Activated CD8-positive, alpha-beta memory T cell treated with anti-CD3 and anti-CD28 coated beads, Interleukin-2, amount 10 ng/mL, durations not matched to agents 7 days and 5 days (primary cell): ENCODE results near the gene LRRC28. TPM values are rescaled to one million over a fixed set of nuclear protein-coding genes. Genes with fewer than 3 reads are reported as not detected.
"Not testable (repeated sequence)": the region's sequence is repeated elsewhere in the genome, so short reads cannot be mapped to it uniquely, and the experiment has no call there.

Experiments
- ATAC-seq: fragments of 150-1000 bp; cut with Tn5 transposase; one replicate; pipeline ENCODE4 v1.10.0; 2021; ENCODE audit warnings: moderate library complexity
- CTCF ChIA-PET: fragments of 350-600 bp; sonication (Branson Sonifier 250); formaldehyde crosslinking; loops from one replicate; lab custom pipeline; 2021; ENCODE audit warnings: antibody characterized with exemption; lab: Charles Lee
- DNase-seq: peaks from one replicate; pipeline ENCODE4 v3.0.0-alpha.2; 2020
- H3K27ac Mint-ChIP-seq: one replicate; pipeline ENCODE4 v1.8.0; 2021; ENCODE audit warnings: mild to moderate bottlenecking, mixed read lengths
- H3K27me3 Mint-ChIP-seq: one replicate; pipeline ENCODE4 v1.8.0; 2021; ENCODE audit warnings: mixed read lengths
- H3K36me3 Mint-ChIP-seq: one replicate; pipeline ENCODE4 v1.8.0; 2021; ENCODE audit warnings: mild to moderate bottlenecking, mixed read lengths
- H3K4me1 Mint-ChIP-seq: one replicate; pipeline ENCODE4 v1.8.0; 2021; ENCODE audit warnings: mixed read lengths
- H3K4me3 Mint-ChIP-seq: one replicate; pipeline ENCODE4 v1.8.0; 2021; ENCODE audit warnings: mild to moderate bottlenecking, moderate library complexity, mixed read lengths
- H3K9me3 Mint-ChIP-seq: one replicate; pipeline ENCODE4 v1.8.0; 2022; ENCODE audit warnings: low read depth, mixed read lengths
- total RNA-seq, 2 experiments: library from RNA; stranded (reverse); gene quantifications; one replicate each; pipeline ENCODE4 v1.2.3, GENCODE V29; 2021

The LRRC28 gene
- total RNA-seq, 2 experiments from 2014 or later, result 21.2 to 21.7 TPM

DNA sequence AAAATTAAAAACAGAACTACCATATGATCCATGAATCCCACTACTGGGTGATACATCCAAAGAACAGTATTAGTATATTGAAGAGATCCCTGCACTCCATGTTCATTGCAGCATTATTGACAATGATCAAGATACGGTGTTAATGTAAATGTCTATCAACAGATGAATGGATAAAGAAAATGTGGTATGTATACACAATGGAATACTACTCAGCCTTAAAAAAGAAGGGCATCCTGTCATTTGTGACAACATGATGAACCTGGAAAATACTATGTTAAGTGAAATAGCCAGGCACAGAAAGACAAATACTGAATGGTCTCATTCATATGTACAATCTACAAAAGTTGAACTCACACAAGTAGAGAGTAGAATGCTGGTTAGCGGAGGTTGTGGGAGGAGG is 18.5 kb upstream of the LRRC28 start:
- ATAC-seq, result no peak
- DNase-seq, result no peak
- Mint-ChIP-seq H3K4me3 (no peak overlapping the region), H3K4me1 (no peaks in the 10 kb centered on the region), H3K27me3 (peaks cover 11% of the 10 kb centered on the region), H3K36me3 (peaks cover 4% of the 10 kb centered on the region), H3K9me3 (no peaks in the 10 kb centered on the region), H3K27ac (no peak overlapping the region)
- CTCF ChIA-PET, result interaction anchor here (0.6 kb wide), 1 partner anchor 523 kb away, joined by 3 read pairs; no protein-coding TSS in a partner anchor

DNA sequence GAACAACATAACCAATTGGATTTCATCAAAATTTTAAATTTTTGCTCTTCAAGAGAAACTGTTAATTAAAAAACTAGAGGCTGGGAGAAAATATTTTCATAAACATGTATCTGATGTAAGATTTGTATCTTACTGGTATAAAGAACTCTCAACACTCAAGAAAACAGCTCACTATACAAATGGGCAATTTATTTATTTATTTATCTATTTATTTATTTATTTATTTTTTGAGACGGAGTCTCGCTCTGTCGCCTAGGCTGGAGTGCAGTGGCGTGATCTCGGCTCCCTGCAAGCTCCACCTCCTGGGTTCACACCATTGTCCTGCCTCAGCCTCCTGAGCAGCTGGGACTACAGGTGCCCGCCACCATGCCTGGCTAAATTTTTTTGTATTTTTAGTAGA is 17.1 kb upstream of the LRRC28 start:
- not testable (repeated sequence) for H3K36me3 Mint-ChIP-seq, H3K27me3 Mint-ChIP-seq, DNase-seq, ATAC-seq, H3K27ac Mint-ChIP-seq, H3K9me3 Mint-ChIP-seq, H3K4me1 Mint-ChIP-seq, H3K4me3 Mint-ChIP-seq
- CTCF ChIA-PET, result interaction anchor here (0.6 kb wide), 1 partner anchor 40 kb away, joined by 3 read pairs; no protein-coding TSS in a partner anchor

DNA sequence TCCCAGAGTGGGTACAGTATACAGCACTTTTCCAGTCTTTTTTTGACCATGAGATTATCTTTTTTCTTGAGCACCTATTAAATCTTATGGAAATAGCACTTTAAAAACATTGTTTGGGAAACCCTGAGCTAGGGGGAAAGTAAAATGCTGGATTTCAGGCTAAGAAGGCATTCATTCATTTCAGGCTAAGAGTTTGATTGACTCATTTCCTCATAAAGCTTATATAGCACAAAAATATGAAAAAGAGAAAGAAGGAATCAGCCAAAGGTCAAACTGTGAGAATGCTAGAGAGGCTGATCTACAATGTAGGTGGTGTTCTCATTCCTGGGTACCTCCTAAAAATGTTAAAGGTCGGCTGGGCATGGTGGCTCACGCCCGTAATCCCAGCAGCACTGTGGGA is 12.4 kb upstream of the LRRC28 start:
- H3K36me3 Mint-ChIP-seq, result peaks cover 6% of the 10 kb centered on the region

DNA sequence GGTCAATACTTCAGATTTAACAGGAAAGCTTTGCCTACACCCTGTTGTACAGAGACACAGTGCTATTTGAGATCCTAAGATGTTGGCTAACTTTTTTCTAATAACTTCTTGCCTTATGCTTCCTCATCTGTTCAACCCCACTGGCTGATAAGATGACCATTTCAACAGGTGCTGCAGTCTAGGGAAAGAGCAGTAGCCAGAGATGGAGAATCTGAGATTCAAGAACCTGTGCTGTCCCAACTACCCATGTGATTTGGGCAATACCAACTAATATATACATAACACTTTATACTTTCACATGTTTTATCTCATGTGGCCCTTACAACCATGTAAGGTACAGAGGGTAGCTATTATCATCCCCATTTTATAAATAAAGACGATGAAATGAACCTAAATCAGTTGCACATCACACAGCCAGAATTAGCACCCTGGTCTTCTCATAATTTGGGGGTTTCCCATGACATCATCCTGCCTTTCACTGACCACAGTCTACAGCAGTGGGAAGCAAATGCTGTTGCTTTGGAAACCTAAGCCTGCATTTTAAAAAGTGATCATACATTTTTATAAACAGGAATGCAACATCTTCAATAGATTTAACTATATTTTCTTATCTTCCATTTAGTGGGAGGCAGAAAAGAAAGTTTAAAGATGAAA is 11.6 kb upstream of the LRRC28 start:
- Mint-ChIP-seq H3K9me3 (no peaks in the 10 kb centered on the region), H3K4me1 (peaks cover 12% of the 10 kb centered on the region), H3K4me3 (no peak overlapping the region), H3K36me3 (peaks cover 6% of the 10 kb centered on the region), H3K27ac (no peak overlapping the region), H3K27me3 (peaks cover 15% of the 10 kb centered on the region)
- peak; percentile 73 for ATAC-seq
- peak; percentile 49 for DNase-seq
- CTCF ChIA-PET, result no interaction called here

More for the DNA sequence above, 12.4 kb upstream of the LRRC28 start:
- Mint-ChIP-seq H3K9me3 (no peaks in the 10 kb centered on the region), H3K27me3 (peaks cover 17% of the 10 kb centered on the region), H3K4me1 (peaks cover 12% of the 10 kb centered on the region), H3K4me3 (no peak overlapping the region), H3K27ac (no peak overlapping the region)
- CTCF ChIA-PET, result no interaction called here
- DNase-seq (no peak), ATAC-seq (no peak)

DNA sequence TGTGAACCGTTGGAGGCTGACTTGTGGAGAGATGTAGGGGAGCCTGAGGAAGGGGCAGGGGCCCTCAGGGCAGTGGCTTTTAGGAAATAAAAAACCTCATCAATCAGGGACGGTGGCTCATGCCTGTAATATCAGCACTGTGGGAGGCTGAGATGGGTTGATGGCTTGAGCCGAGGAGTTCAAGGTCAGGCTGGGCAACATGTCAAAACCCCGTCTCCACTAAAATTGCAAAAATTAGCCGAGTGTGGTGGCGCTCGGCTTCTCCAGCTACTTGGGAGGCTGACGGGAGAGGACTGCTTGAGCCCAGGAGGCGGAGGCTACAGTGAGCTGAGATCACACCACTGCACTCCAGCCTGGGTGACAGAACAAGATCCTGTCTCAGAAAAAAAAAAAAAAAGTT is 9.5 kb upstream of the LRRC28 start:
- ATAC-seq, result no peak
- H3K36me3 Mint-ChIP-seq, result peaks cover 2% of the 10 kb centered on the region
- H3K27me3 Mint-ChIP-seq, result peaks cover 12% of the 10 kb centered on the region
- peaks cover 12% of the 10 kb centered on the region for H3K4me1 Mint-ChIP-seq
- DNase-seq, result no peak
- H3K27ac Mint-ChIP-seq, result no peak overlapping the region
- no peak overlapping the region for H3K4me3 Mint-ChIP-seq
- H3K9me3 Mint-ChIP-seq, result no peaks in the 10 kb centered on the region
- CTCF ChIA-PET, result interaction anchor here (0.7 kb wide), 1 partner anchor 123 kb away, joined by 3 read pairs; no protein-coding TSS in a partner anchor

DNA sequence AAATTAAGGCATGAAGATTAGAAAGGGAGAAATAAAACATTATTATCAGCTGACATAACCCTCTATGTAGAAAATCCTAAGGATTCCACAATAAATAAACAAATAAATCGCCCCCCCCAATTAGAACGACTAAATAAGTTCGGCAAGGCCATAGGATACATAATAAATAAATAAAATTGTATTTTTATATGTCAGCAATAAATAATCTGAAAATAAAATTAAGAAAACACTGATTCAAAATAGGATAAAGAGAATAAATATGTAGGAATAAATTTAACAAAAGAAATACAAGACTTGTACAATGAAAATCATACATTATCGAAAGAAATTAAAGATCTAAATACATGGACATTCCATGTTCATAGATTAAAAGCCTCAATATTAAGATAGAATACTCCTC is 7.0 kb upstream of the LRRC28 start:
- no peak for DNase-seq
- ATAC-seq, result no peak
- Mint-ChIP-seq H3K4me1 (peaks cover 10% of the 10 kb centered on the region), H3K4me3 (no peak overlapping the region), H3K27me3 (peaks cover 12% of the 10 kb centered on the region), H3K9me3 (no peaks in the 10 kb centered on the region), H3K36me3 (peaks cover 2% of the 10 kb centered on the region), H3K27ac (no peak overlapping the region)
- CTCF ChIA-PET, result interaction anchor here (1.6 kb wide), 1 partner anchor 29 kb away, joined by 3 read pairs; no protein-coding TSS in a partner anchor

DNA sequence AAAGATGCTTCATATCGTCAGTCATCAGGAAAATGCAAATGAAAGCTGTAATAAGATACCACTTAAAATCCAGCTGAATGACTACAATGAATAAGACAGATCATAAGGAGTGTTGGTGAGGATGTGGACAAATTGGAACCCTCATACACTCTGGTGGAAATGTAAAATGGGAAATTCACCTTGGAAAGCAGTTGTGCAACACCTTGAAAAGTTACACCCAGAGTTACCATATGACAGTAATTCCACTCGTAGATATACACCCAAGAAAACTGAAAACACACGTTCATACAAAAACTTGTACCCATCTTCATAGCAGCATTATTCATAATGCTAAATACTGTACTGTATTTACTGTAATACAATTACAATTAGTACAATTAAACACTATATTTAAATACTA is 4.2 kb upstream of the LRRC28 start:
- Mint-ChIP-seq H3K27me3 (peaks cover 12% of the 10 kb centered on the region), H3K36me3 (peaks cover 5% of the 10 kb centered on the region), H3K4me3 (no peak overlapping the region), H3K4me1 (peaks cover 11% of the 10 kb centered on the region), H3K27ac (no peak overlapping the region), H3K9me3 (no peaks in the 10 kb centered on the region)
- ATAC-seq (no peak), DNase-seq (no peak)
- CTCF ChIA-PET, result no interaction called here

DNA sequence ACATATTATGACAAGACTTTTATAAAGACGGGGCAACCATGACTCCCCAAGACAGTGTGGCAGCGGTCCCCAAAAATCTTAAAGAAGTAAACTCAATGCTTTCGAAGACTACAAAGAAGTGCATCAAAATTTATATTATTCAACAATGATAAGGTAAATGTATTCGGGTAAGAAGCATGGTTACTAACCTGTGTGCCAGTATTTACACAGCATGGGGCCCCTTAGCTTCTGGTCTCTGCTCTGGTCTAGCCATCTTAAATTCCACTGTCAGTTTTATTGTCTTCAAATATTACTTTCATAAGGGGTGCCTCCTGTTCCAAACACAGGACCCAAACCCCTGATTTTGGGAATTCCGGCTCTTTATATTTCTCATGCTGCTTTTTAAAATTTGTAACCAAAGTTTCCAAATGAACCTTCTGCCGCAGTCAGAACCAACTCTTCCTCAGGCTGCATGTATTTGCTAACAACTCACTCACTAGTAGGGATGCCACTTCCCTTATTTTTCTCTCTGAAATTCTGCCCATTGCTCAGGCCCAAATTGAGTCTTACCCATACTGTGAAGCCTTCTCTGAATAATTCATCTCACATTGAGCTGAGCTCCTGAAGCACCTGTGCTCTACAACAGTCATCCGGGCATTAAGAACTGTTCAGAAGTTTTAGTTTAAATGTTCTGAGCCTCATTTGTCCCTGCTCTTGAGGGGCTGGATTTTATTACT is 3.1 kb upstream of the LRRC28 start:
- Mint-ChIP-seq H3K4me1 (peaks cover 20% of the 10 kb centered on the region), H3K36me3 (peaks cover 5% of the 10 kb centered on the region), H3K27ac (no peak overlapping the region), H3K4me3 (no peak overlapping the region), H3K9me3 (no peaks in the 10 kb centered on the region), H3K27me3 (peaks cover 3% of the 10 kb centered on the region)
- DNase-seq, result no peak
- ATAC-seq, result no peak
- CTCF ChIA-PET, result no interaction called here

DNA sequence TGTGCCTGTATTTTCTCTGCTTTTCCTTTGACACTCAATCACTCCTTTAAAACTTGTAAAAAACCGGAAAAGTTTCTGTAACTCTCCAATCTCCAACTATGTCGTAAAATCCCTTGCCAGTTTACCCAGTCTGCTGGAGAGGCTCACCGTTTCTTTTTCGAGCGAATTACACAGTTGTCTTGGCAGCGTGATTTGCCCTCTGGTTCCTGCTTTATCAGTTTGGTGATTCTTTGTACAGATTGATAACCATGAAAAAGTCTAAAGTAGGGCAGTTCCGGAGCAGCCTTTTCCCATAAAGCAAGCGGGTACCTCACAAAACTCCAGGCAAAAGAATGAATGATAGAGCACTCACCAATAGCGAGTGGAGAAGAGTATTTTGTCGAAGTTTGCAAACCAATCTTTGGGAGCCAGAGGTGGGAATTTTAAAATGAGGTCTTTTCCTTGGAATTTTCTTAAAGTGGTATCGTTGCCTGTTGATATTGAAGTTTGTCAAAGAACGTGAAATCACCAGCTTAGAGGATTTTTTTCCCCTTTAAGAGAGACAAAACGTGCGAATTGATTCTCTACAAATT is 1.9 kb upstream of the LRRC28 start, which contains the start of gene TTC23:
Gene TTC23 (minus strand): TSS at position 312 of the 572 bp plus-strand sequence. CDS start 20,869 bp downstream, outside the sequence.
- Mint-ChIP-seq H3K4me3 (peak within 1 kb of the TSS; percentile 80), H3K4me1 (peaks cover 30% of the 10 kb centered on the region), H3K9me3 (no peaks in the 10 kb centered on the region), H3K27me3 (no peaks in the 10 kb centered on the region), H3K36me3 (peaks cover 6% of the 10 kb centered on the region), H3K27ac (no peak within 1 kb of the TSS)
- no peak for DNase-seq
- no peak for ATAC-seq
- CTCF ChIA-PET, result no interaction called here

DNA sequence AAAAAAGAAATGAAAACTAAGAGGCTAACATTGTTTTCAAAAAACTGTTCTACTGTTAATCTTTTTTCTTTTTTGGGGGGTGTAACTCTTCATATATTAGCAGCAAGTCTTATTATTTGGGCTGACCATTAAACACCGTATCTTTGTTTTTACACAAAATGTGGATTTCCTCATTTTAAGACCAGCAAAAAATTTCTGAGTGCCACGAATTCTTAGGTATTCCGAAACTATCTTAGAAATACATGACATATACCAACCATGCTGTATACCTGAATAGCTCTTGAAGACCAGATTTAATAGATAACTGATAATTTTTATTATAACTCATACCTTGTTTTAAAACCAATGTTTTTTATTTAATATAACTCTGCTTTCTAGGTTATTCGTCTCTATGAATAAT is 1.3 kb upstream of the LRRC28 start:
- ATAC-seq (no peak), DNase-seq (no peak)
- H3K27ac Mint-ChIP-seq, result no peak overlapping the region
- CTCF ChIA-PET, result no interaction called here
- no peaks in the 10 kb centered on the region for H3K27me3 Mint-ChIP-seq
- peaks cover 6% of the 10 kb centered on the region for H3K36me3 Mint-ChIP-seq
- no peak overlapping the region for H3K4me3 Mint-ChIP-seq
- no peaks in the 10 kb centered on the region for H3K9me3 Mint-ChIP-seq
- peaks cover 30% of the 10 kb centered on the region for H3K4me1 Mint-ChIP-seq

DNA sequence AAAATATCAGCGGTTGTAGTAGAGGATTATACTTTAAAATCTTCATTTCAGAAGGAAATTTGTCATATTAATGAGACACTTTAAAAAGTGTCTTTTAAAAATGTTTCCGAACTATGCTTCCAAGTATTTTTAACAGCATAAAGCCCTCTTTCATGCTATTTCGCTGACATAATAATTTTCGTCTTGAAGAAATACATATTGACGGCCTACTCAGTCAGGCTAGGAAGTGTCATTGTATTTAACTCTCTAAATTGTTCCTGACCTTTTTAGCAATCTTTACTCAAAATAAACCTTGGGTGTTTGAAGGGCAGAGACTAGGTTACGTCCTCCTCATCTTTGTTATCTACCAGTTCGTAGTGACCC is 806 bp upstream of the LRRC28 start:
- H3K9me3 Mint-ChIP-seq, result no peaks in the 10 kb centered on the region
- H3K36me3 Mint-ChIP-seq, result peaks cover 6% of the 10 kb centered on the region
- H3K4me1 Mint-ChIP-seq, result peaks cover 30% of the 10 kb centered on the region
- CTCF ChIA-PET, result interaction anchor here (2.0 to 2.4 kb wide), 2 partner anchors 22 to 483 kb away, joined by 5 to 10 read pairs; partner anchors contain the start of gene LYSMD4
- H3K27ac Mint-ChIP-seq, result peak overlapping the region; percentile 77
- ATAC-seq, result no peak
- peak overlapping the region; percentile 80 for H3K4me3 Mint-ChIP-seq
- DNase-seq, result no peak
- no peaks in the 10 kb centered on the region for H3K27me3 Mint-ChIP-seq

DNA sequence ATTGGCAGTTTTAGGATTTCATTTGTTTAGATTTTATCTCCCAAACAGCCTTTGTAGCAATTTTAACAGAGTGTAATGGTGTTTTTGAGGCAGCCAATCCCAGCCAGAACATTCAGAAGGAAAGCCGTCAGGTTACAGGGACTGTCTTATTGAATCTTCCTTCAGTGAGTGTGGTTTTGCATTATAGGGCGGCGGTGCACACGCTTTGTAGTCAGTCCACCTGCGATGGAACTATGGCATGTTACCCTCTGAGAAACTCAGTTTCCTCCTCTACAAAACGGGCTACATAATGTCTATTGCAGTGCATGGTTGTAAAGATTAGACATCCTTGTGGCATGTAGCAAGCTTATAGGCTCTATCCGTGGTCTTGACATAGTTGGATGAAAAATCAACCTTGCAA is 1.0 kb downstream of the LRRC28 start:
- CTCF ChIA-PET, result interaction anchor here (1.4 to 2.4 kb wide), 5 partner anchors 17 to 481 kb away, joined by 3 to 10 read pairs (median 5); partner anchors contain the start of genes LYSMD4 and SYNM
- ATAC-seq, result no peak
- no peak overlapping the region for H3K27ac Mint-ChIP-seq

DNA sequence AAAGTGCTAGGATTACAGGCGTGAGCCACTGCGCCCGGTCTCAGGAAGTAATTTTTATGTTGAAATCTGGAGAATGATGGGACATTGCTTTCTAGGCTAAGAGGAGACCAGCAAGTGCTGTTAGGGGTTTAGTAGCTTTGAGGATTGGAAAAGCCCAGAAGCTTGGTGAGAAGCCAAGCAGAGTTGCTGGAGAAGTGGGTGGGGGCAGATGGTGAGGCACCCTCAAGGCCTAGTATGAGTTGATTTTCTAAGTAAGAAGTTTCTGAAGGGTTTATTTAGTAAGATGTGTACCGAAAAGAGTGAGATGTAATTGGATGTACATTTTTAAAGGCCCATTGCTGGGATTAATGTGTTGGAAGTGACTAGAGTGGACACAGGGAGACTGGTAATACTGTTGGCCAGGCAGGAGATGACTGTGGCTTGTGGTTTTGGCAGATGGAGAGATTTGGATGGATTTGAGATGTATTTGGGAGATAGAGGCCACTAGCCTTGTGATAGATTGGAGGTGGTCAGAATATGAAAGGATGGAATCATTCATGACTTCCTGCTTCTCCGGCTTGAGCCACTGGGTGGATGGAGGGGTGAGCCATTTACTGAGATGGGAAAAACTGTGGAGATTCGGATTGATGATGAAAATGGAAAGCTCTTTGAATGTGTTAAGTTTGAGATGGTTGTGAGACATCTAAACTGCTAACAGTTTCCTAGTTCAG is 2.3 kb downstream of the LRRC28 start:
- CTCF ChIA-PET, result interaction anchor here (1.5 to 2.0 kb wide), 3 partner anchors 10 to 20 kb away, joined by 3 to 13 read pairs (median 3); no protein-coding TSS in a partner anchor
- Mint-ChIP-seq H3K27ac (peak overlapping the region; percentile 3), H3K4me1 (peaks cover 30% of the 10 kb centered on the region), H3K9me3 (no peaks in the 10 kb centered on the region), H3K27me3 (no peaks in the 10 kb centered on the region), H3K4me3 (peak overlapping the region; percentile 22), H3K36me3 (peaks cover 19% of the 10 kb centered on the region)
- no peak for DNase-seq
- no peak for ATAC-seq

More for the DNA sequence above, 1.0 kb downstream of the LRRC28 start:
- peaks cover 16% of the 10 kb centered on the region for H3K36me3 Mint-ChIP-seq
- H3K9me3 Mint-ChIP-seq, result no peaks in the 10 kb centered on the region
- H3K4me1 Mint-ChIP-seq, result peaks cover 30% of the 10 kb centered on the region
- no peak for DNase-seq
- peak overlapping the region; percentile 80 for H3K4me3 Mint-ChIP-seq
- H3K27me3 Mint-ChIP-seq, result no peaks in the 10 kb centered on the region
